ENCODE data around the gene CDKL5.

CDKL5 gene

DNA sequence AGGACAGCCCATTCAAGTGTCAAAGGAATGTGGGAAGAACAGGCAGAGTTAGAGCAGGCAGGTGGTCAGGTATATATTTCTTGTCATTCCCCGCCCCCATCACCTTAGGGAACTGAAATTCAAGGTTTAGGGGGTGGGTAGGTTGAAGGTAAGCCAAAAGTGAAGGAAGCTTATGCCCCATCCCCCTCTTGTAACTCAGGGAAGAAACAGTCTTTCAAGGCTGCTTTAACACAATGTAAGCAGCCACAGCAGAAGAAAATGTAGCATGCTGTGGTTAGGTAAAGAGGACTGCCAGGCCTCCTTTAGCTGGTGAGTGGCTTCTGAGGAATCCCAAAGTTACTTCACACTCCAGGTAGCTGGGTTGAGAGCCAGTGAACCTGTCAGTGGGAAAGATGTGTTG lies 124.2 kb downstream of the CDKL5 start:
- Histone ChIP-seq H3K79me2 (ENCODE audit: low read length) (no peaks in the 10 kb centered on the region), H4K20me1 (ENCODE audit: insufficient read depth, low read length) (no peaks in the 10 kb centered on the region), H2AFZ (ENCODE audit: low read depth, low read length) (no peak overlapping the region), H3K4me3 (ENCODE audit: low read length) (no peak overlapping the region), H3K9ac (ENCODE audit: low read length) (no peak overlapping the region), H3K4me1 (ENCODE audit: low read length) (no peaks in the 10 kb centered on the region), H3K4me2 (ENCODE audit: low read length) (no peak overlapping the region), H3K9me3 (ENCODE audit: insufficient read depth, low read length) (no peaks in the 10 kb centered on the region), H3K27ac (ENCODE audit: low read length) (no peak overlapping the region), H3K36me3 (replicated peaks; ENCODE audit: low read depth, low read length) (no peaks in the 10 kb centered on the region), H3K27me3 (ENCODE audit: low read depth, low read length) (no peaks in the 10 kb centered on the region)
- TF ChIP-seq, protein P1, sequence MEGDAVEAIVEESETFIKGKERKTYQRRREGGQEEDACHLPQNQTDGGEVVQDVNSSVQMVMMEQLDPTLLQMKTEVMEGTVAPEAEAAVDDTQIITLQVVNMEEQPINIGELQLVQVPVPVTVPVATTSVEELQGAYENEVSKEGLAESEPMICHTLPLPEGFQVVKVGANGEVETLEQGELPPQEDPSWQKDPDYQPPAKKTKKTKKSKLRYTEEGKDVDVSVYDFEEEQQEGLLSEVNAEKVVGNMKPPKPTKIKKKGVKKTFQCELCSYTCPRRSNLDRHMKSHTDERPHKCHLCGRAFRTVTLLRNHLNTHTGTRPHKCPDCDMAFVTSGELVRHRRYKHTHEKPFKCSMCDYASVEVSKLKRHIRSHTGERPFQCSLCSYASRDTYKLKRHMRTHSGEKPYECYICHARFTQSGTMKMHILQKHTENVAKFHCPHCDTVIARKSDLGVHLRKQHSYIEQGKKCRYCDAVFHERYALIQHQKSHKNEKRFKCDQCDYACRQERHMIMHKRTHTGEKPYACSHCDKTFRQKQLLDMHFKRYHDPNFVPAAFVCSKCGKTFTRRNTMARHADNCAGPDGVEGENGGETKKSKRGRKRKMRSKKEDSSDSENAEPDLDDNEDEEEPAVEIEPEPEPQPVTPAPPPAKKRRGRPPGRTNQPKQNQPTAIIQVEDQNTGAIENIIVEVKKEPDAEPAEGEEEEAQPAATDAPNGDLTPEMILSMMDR (IDR thresholded peaks at IDR 0.05; ENCODE audit: low read depth, low read length), result no peak
- TF ChIP-seq EZH2phosphoT487 (IDR thresholded peaks at IDR 0.05; ENCODE audit: low read depth), result no peak

DNA sequence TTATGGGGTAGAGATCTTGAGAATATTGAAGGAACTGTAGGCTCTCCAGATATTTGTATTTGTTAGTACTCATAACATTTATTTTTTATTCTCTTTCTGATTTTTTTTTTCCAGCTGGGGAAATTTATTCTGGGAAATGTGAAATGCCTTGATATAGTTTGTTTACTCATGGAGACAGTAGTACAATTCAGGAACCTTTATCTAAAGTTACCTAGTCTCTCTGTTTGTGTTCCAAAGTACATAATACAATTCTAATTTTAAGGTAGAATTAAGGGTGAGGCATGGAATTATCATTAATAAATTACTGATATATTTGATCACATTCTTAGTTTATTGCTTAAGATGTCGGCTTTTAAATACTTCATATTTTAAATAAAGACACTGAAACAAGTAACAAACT lies 132.5 kb downstream of the CDKL5 start:
- no peak overlapping the region for H2AFZ ChIP-seq (ENCODE audit: low read depth, low read length)
- no peak overlapping the region for H3K9ac ChIP-seq (ENCODE audit: low read length)
- 0 out of 2 replicates have a peak, but pooled peaks cover 3% of the 10 kb centered on the region for H3K4me1 ChIP-seq (ENCODE audit: low read length)
- no peaks in the 10 kb centered on the region for H4K20me1 ChIP-seq (ENCODE audit: insufficient read depth, low read length)
- H3K27me3 ChIP-seq (ENCODE audit: low read depth, low read length), result no peaks in the 10 kb centered on the region
- TF ChIP-seq EZH2phosphoT487 (IDR thresholded peaks at IDR 0.05; ENCODE audit: low read depth), result no peak
- TF ChIP-seq, protein P1 (IDR thresholded peaks at IDR 0.05; ENCODE audit: low read depth, low read length), result no peak
- H3K36me3 ChIP-seq (replicated peaks; ENCODE audit: low read depth, low read length), result no peaks in the 10 kb centered on the region
- H3K27ac ChIP-seq (ENCODE audit: low read length), result no peak overlapping the region
- no peak overlapping the region for H3K4me2 ChIP-seq (ENCODE audit: low read length)
- H3K4me3 ChIP-seq (ENCODE audit: low read length), result no peak overlapping the region
- no peaks in the 10 kb centered on the region for H3K79me2 ChIP-seq (ENCODE audit: low read length)
- H3K9me3 ChIP-seq (ENCODE audit: insufficient read depth, low read length), result no peaks in the 10 kb centered on the region

DNA sequence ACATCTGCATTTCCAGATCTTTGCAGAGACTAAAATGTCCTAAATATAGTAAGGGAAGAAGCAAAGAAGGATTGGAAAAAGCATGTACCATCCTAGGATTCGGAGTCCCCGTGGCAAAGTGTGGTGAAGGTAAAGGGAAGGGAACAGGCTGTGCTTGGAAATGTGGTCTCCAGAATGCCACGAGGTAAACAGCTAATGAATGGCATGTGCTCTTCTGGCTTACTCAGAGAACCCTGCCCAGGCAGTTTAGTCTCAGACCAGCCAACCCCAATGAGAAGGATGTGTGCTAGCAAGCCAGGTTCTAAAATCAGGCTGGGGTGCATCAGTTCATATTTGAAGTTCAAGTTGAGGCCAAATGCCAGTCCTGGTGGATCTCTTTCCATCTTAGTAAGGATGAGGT lies 133.4 kb downstream of the CDKL5 start:
- H3K4me1 ChIP-seq (ENCODE audit: low read length), result 0 out of 2 replicates have a peak, but pooled peaks cover 3% of the 10 kb centered on the region
- no peak overlapping the region for H3K4me3 ChIP-seq (ENCODE audit: low read length)
- H4K20me1 ChIP-seq (ENCODE audit: insufficient read depth, low read length), result no peaks in the 10 kb centered on the region
- no peaks in the 10 kb centered on the region for H3K79me2 ChIP-seq (ENCODE audit: low read length)
- no peak overlapping the region for H3K9ac ChIP-seq (ENCODE audit: low read length)
- TF ChIP-seq, protein P1 (IDR thresholded peaks at IDR 0.05; ENCODE audit: low read depth, low read length), result no peak
- no peak for TF ChIP-seq EZH2phosphoT487 (IDR thresholded peaks at IDR 0.05; ENCODE audit: low read depth)
- H2AFZ ChIP-seq (ENCODE audit: low read depth, low read length), result no peak overlapping the region
- H3K27me3 ChIP-seq (ENCODE audit: low read depth, low read length), result no peaks in the 10 kb centered on the region
- no peak overlapping the region for H3K27ac ChIP-seq (ENCODE audit: low read length)
- H3K9me3 ChIP-seq (ENCODE audit: insufficient read depth, low read length), result no peaks in the 10 kb centered on the region
- H3K4me2 ChIP-seq (ENCODE audit: low read length), result no peak overlapping the region
- H3K36me3 ChIP-seq (replicated peaks; ENCODE audit: low read depth, low read length), result no peaks in the 10 kb centered on the region

DNA sequence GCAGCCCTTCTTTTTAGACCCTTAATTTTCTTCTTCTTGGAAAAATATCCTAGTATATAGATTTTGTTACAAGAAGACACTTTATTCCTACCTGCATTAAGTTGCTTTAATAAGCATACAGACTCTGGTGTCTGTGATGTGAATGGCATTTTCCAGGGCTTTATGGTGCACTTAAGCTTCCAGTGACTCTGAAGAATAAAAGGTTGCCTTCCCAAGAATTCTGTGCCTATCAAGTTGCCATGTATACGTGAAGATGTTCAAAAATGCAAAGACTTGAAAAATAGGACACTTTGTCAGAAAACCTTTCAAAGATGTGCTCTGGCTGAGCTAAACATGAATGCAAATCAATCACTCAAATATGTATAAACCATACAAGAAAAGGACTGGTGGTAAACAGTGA lies 135.6 kb downstream of the CDKL5 start:
- Histone ChIP-seq H2AFZ (ENCODE audit: low read depth, low read length) (no peak overlapping the region), H3K36me3 (replicated peaks; ENCODE audit: low read depth, low read length) (no peaks in the 10 kb centered on the region), H3K27ac (ENCODE audit: low read length) (no peak overlapping the region), H3K9ac (ENCODE audit: low read length) (no peak overlapping the region), H3K4me3 (ENCODE audit: low read length) (no peak overlapping the region), H3K27me3 (ENCODE audit: low read depth, low read length) (no peaks in the 10 kb centered on the region), H4K20me1 (ENCODE audit: insufficient read depth, low read length) (no peaks in the 10 kb centered on the region), H3K4me1 (ENCODE audit: low read length) (0 out of 2 replicates have a peak, but pooled peaks cover 3% of the 10 kb centered on the region), H3K4me2 (ENCODE audit: low read length) (no peak overlapping the region), H3K79me2 (ENCODE audit: low read length) (no peaks in the 10 kb centered on the region), H3K9me3 (ENCODE audit: insufficient read depth, low read length) (no peaks in the 10 kb centered on the region)
- no peak for TF ChIP-seq EZH2phosphoT487 (IDR thresholded peaks at IDR 0.05; ENCODE audit: low read depth)
- TF ChIP-seq, protein P1 (IDR thresholded peaks at IDR 0.05; ENCODE audit: low read depth, low read length), result no peak

Measured in OCI-LY3 (cell line).